ENCODE data around the gene PIEZO1.
"Not testable (repeated sequence)": the region's sequence is repeated elsewhere in the genome, so short reads cannot be mapped to it uniquely, and the experiment has no call there.

Gene PIEZO1

DNA sequence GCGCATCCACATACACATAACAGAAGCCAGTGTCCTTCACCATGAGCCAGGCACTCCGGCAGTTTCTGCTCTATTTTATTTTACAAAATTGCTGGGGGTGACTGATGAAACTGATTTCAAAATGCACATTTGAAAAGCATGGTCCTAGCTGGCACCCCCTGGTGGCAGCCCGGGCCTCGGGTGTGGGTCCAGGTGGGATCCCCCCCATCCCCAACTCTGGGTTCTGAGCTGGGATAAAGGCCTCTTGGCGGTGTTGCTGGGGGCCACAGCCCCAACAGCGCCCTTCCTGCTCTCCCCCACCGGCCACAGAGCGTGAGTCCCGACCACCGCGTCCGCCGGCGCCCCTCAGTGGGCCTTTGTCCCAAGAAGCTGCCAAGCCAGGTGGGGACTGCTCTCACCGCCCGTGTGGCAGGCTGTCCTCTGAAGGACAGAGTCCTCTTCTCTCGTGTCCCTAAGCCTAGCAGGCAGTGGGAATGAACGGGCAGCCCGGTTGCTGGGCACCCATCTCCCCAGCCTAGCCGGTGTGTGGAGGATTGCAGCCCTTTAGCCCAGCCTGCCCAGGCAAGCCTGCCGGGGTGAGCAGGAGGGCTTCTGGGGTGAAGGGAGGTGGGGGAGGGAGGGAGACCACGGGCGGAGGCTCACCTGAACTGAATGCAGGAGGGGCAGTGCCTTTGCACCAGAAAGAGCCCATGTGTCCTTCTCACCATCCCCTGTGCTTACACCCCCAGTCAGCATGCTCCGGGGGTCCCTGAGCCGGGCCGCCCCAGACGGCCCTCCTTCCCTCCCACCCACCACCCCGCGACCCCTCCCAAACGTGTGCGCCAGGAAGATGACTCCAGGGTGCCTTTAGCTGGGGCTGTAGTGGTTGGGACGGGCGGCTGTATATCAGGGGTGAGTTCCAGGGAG is 99.6 kb downstream of the PIEZO1 start:
- DNase-seq = peak; percentile 85

DNA sequence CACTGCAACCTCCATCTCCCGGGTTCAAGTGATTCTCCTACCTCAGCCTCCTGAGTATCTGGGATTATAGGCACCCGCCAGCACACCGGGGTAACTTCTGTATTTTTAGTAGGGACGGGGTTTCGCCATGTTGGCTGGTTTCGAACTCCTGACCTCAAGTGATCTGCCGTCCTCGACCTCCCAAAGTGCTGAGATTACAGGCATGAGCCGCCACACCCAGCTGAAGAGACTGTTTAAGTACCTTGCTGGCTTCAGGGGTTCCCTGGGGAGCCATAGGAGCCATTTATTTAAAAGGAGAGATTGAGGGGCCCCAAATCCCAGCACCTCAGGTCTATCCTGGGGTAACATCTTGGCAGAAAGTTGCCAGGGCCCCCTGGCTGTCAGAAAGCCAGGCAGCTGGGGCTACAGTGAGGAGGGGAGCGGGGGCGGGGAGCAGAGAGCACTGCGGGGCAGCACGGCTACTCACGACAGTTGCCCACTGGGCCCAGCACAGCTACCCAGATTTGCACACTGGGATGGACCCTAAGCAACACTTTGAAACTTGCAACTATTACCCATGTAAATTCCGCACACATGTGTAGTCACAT is 100.4 kb downstream of the PIEZO1 start:
- DNase-seq = no peak

DNA sequence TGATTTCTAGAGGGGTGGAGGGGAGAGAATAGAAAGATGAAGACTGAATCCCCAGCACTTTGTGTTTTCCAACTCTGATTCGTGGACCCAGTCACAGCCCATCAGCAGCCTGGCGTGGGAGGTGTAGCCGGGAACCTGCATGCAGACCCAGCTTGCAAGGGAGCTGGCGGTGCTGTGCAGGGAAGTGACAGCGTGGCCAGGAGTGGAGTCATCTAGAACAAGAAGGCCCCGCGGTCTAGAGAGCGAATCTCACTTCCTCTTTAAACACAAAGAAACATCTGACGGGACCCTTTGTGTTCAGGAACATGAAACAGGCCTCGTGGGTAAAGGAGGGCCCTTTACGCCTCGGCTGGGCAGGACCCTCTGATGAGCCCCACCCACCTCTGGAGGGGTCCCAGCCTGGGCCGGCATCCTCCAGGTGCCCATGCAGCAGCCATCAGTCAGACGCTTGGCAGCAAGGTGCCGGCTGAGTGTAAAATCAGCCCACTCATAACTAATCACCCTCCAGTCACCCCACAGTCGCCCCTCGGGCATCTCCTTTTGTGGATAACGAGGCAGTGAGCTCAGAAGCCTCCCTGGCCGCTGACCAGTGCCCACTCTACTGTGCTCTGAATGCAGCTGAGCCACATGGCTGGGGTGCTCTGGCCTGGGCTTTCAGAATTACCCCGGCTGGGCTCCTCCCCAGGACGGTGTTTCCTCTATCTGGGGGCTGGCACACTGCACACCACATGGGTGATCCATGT is 103.1 kb downstream of the PIEZO1 start:
- peak; percentile 85 for DNase-seq

DNA sequence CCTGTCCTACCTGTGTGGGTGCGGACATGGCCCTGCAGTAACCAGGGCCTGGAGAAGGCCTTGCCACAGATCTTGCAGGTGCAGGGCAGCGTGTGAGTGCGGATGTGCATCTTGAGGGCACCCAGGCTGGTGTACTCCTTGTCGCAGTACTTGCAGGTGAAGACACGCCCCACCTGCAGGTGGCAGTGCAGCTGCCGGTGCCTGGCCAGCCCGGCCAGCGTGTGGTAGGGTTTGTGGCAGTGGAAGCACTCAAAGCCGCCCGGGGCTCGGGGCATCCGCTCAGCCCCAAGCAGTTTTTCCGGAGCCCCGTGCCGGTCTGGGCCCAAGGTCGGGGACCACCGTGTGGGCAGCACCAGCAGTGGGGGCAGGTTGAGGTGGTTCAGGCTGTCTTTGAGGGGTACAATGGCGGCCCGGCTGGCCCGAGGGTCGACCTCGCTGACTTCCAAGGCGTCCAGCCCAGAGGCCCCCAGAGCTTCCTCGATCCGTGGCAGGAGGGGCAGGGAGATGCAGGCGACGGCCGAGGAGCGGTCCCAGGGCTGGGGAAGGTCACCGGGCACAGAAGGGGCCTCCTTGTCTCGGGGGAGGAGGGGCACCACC is 103.8 kb downstream of the PIEZO1 start:
- DNase-seq = peak; percentile 70

DNA sequence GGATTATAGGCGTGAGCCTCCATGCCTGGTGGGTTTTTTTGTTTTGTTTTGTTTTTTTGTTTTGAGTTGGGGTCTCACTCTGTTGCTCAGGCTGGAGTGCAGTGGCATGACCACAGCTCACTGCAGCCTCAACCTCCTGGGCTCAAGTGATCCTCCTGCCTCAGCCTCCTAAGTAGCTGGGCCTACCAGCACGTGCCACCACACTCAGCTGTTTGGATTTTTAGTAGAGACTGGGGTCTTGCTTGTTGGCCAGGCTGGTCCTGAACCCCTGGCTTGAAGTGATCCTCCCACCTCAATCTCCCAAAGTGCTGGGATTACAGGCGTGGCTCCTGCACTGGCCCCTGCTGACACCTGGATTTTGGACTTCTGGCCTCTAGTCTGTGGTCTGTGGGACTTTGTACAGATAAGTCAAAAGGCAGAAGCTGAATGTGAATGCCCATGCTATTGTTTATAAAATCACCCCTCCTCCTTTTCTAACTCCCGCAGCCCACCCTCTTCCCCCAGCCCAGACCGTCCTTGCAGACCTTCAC is 104.4 kb downstream of the PIEZO1 start:
- no peak for DNase-seq

DNA sequence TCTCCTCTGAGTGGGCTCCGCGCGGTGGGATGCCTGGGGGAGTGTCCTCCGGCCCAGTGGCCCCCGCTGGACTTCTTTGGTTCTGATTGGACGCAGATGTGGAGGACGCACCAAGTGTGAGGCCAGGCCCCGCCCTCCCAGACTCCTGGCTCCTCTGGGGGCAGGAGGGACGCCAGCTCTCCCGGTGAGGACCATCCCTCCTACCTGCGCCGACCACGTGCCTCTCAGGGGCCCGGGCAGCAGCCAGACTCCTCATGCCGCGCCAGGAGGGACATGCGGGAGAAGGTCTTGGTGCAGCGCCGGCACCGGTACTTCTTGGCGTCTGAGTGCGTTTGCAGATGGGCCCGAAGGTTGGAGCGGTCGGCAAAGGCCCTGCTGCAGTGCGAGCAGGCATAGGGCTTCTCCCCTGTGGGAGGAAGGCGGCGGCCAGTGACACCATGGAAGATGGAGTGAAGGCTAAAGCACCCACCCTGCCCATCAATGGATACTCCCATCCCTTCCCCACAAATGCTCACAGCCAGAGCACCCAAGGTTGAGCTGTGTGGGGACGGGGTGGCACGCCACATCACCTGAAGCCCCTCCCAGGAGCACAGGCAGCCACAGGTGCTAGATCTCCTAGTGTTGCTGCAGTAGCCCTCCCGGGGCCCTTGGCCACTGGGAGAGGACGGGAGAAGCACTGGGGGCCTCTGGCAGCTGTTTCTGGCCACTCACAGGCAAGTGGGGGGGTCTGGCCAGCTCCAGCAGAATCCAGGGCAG is 106.6 kb downstream of the PIEZO1 start:
- DNase-seq = no peak

DNA sequence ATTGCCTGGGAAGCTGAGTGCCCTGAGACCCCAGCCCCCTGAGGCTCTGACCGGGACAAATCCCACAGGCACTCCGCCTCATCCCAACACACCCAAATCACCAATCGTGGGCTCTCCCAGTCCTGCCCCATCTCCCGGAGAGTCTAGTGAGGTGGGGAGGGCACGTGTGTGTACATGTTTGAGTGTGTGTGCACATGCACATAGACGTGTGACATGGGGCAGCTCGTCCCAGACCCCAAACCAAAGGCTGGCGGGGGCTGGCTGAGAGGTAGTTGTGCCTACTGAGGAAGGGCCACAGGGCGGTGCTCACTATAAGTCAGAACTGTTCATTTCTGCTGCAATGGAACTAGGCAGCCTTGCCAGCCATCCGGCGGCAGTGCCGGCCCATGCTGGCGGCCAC is 107.3 kb downstream of the PIEZO1 start:
- DNase-seq = no peak

DNA sequence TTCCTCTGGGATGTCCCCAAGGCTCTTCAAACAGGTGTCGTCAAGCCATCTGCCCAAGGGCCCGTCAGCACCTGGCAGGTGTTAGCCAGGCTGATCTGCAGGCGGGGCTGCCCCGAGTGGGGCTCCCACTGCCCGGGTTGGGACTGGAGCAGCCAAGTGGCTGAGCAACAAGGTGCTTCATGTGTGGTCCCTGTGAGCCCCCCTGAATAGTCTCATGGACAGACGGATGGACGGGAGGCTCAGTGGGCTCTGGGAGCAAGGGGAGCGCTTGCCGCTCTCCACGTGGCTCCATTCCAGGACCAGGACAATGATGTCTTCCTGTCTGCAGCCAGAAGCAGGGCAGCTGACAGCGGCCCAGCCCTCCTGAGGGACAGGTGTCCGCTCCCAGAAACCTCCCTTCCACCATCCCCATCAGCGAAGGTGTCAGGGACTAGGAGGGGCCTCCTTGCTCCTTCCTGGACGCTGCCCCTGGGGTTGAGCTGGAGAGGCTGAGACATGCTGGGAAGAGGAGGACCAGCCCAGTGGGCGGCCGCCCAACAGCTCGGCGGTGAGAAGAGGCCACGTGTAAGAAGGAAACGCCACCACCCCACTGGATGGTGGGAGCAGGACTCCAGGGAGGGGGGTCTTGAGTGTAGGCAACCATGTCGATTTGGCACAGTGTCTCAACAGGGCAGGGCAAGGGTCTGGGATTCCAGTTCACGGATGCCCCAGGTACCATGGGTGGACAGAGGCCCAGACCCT is 108.3 kb downstream of the PIEZO1 start:
- DNase-seq = no peak

DNA sequence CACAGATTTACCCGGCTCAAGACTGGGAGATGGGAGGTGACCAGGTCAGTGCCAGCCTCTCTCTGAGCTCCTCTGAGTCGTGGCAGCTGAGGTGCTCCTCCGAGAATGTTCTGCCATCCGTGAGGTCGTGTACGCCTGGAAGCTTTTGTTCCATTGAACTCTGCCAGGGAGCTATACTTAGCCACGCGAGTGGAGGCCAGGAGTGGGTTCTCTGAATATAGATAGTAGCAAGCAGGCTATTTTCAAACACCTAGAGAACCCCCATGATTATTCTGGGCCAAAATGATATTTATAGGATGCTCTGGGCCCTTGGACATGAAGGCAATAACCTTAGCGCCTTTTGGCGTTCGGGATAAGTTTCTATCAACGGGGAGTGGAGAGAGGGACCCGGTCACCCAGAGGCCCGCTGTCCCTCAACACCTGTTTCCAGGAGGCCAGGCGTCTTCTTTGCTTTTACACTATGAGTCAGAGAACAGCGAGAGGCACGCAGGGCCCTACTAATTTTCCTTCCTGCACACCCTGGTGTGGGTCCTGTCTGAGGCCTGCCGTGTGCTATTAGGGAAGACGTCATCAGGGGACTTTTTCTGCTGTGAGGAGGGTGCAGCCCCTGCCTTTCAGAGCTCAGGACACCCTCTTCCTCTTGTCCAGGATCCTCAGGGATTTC is 111.2 kb downstream of the PIEZO1 start:
- DNase-seq = no peak

DNA sequence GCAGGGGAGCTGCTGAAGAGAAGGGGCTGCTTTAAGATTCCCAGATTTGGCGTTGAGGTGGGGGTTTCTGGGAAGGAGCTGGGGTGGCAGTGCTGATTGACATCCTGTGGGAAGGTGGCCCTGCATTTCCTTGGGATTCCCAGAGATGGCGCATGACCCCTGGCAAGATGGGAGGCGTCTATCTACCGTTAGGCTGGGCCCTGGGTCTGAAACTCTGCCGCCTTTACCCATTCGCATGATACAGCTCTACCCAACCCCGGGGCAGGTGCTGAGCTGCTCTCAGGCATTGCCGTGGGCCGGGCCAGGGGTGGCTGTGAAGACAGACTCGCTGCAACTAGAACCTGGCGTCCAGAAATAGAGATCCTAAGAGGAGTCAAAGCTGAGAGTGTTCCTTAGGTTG is 112.2 kb downstream of the PIEZO1 start:
- no peak for DNase-seq

DNA sequence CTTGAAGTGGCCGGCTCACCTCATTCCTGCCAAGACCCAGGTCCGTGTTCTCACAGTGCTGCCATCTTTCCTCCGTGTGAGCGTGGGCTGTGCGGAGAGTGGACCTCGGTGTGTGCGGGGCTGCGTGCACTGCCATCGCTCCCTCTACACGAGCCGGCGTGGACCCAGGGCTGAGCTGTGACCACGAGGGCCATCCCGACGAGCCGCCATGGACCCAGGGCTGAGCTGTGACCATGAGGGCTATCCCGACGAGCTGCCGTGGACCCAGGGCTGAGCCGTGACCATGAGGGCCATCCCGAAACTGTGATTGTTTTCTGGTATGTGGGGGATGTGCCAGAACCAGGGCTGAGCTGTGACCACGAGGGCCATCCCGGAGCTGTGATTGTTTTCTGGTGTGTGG is 113.2 kb downstream of the PIEZO1 start:
- DNase-seq = no peak

DNA sequence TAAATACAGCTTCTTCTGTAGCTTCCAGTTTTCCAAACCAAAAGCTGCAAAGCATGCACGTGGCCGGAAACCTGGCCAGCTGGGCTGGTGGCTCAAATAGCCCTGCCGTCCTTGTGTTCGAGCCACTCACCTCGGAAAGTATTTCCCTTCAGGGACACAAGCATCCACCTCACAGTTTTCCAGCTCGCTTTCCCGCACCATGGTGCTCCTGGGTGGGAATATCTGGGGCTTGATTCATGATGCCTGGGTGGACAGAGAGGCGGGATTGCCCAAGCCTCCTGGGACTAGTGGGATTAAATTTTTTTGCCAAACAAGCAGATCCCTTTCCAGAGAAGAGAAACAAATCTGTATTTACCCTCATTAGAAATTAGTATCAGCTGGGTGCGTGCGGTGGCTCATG is 115.0 kb downstream of the PIEZO1 start:
- no peak for DNase-seq

DNA sequence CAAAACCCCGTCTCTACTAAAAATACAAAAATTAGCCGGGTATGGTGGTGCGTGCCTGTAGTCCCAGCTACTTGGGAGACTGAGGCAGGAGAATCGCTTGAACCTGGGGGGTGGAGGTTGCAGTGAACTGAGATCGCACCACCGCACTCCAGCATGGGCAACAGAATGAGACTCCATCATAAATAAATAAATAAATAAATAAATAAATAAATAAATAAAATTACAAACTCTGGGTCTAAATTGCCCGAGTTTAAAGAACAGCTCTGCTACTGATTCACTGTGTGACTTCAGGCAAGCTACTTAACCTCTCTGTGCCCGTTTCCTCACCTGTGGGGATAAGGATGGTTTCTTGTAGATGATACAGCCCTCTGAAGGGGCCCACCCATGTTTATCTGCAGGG is 115.5 kb downstream of the PIEZO1 start:
- DNase-seq = not testable (repeated sequence)

DNA sequence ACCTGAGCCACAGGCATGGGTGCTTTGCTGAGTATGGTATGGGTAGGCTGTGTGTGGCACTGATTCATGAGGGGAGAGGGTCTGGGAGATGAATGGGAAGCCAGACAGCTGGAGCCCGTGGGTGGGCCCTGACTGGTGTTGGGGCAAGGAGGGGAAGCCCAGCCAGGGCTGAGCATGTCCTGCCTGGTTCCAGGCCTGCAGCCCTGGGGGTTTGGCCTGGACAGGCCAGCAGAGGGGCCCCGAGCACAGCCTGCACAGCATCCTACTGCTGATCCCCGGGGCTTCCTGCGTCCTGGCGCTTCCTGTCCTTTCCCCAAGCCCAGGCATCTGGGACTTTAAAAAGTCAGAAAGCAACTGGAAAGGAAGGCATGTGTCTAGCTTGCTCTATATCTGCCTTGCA is 117.6 kb downstream of the PIEZO1 start:
- DNase-seq = no peak

DNA sequence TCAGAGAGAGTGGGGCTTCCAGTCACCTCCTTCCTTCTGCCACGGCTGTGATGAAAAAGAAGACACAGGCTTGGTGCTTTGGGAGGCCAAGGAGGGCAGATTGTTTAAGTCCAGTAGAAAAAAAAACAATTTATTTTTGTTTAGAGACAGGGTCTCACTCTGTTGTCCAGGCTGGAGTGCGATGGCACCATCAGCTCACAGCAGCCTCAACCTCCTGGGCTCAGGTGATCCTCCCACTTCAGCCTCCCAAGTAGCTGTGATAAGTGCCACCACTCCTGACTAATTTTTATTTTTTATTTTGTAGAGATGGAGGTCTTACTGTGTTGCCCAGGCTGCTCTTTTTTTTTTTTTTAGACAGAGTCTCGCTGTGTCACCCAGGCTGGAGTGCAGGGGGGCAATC is 119.5 kb downstream of the PIEZO1 start:
- DNase-seq = no peak
